ENCODE results near the gene DNAJC10. TPM values are rescaled to one million over a fixed set of nuclear protein-coding genes. Genes with fewer than 3 reads are reported as not detected.

DNAJC10 gene
- total and polyA plus RNA-seq, 9 of the 15 experiments (the other 6 are each of a cell fraction or from before 2014, with no cell fraction given): 9.8 to 77.7 (median 57.3) TPM

DNA sequence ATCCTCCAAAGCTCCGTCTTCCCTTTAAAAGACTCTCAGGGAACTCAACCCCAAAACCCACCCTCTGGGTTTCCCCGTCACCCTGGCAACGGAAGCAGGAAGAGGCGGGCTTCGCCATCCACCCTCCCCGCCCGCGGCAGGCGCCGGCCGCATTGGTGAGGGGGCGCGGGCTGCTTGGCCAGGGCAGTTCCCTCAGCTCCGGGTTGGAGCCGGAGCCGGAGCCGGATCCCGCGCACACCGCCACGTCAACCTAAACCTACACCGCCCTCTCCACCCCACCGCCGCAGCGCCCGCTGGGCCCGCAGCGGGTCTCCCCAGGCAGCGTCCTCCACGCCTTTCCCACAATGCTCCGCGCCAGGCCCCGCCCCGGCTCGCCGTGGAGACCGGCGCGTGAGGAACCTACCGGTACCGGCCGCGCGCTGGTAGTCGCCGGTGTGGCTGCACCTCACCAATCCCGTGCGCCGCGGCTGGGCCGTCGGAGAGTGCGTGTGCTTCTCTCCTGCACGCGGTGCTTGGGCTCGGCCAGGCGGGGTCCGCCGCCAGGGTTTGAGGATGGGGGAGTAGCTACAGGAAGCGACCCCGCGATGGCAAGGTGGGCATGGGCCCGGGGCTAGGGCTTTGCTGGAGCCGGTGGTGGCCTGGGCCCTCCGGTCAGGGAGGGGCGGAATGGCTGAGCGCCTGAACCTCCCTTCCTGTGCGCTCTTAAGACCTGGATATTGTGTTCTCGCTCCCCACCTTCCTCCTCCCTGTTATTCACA is at the start of gene DNAJC10 (continued):
- TF ChIP-seq SMARCB1 (IDR thresholded peaks at IDR 0.05; ENCODE audit: insufficient read length, low read depth): no peak
- peak; percentile 94 for TF ChIP-seq HMGN3 (IDR thresholded peaks at IDR 0.05; ENCODE audit: borderline replicate concordance, extremely low read depth, insufficient read length, low read depth, low read length)
- peak; percentile 79 for TF ChIP-seq EGR1 (conservative IDR thresholded peaks at IDR 0.05)
- TF ChIP-seq ZNF589 (CRISPR knock-in tag; IDR thresholded peaks at IDR 0.05; ENCODE audit: low read depth): no peak
- TF ChIP-seq TEAD1 (CRISPR knock-in tag; IDR thresholded peaks at IDR 0.05): peak in 1 of 2 experiments; percentile 89; a peak in 2 of 4 replicates
- TF ChIP-seq ZBTB7A (IDR thresholded peaks at IDR 0.05; ENCODE audit: borderline replicate concordance, control insufficient read depth, low read depth, low read length): peak; percentile 73; the same call in 1 of the 2 replicates
- no peak for TF ChIP-seq ZFPM2 (CRISPR knock-in tag; IDR thresholded peaks at IDR 0.05)
- TF ChIP-seq, protein P1, sequence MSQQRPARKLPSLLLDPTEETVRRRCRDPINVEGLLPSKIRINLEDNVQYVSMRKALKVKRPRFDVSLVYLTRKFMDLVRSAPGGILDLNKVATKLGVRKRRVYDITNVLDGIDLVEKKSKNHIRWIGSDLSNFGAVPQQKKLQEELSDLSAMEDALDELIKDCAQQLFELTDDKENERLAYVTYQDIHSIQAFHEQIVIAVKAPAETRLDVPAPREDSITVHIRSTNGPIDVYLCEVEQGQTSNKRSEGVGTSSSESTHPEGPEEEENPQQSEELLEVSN (IDR thresholded peaks at IDR 0.05; ENCODE audit: borderline replicate concordance in 1 of 2, extremely low read depth in 1 of 2, insufficient read depth in 1 of 2, insufficient read length in 1 of 2, low read depth in 1 of 2, low read length in 1 of 2, poor library complexity in 1 of 2, severe bottlenecking in 1 of 2): peak; percentile 65 to 70
- TF ChIP-seq, protein P2, sequence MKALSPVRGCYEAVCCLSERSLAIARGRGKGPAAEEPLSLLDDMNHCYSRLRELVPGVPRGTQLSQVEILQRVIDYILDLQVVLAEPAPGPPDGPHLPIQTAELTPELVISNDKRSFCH (CRISPR knock-in tag; IDR thresholded peaks at IDR 0.05): no peak
- TF ChIP-seq, protein P2 (tag; IDR thresholded peaks at IDR 0.05): peak; percentile 69
- TF ChIP-seq NFIC (IDR thresholded peaks at IDR 0.05): peak; percentile 54
- TF ChIP-seq, protein P3, sequence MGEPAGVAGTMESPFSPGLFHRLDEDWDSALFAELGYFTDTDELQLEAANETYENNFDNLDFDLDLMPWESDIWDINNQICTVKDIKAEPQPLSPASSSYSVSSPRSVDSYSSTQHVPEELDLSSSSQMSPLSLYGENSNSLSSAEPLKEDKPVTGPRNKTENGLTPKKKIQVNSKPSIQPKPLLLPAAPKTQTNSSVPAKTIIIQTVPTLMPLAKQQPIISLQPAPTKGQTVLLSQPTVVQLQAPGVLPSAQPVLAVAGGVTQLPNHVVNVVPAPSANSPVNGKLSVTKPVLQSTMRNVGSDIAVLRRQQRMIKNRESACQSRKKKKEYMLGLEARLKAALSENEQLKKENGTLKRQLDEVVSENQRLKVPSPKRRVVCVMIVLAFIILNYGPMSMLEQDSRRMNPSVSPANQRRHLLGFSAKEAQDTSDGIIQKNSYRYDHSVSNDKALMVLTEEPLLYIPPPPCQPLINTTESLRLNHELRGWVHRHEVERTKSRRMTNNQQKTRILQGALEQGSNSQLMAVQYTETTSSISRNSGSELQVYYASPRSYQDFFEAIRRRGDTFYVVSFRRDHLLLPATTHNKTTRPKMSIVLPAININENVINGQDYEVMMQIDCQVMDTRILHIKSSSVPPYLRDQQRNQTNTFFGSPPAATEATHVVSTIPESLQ (CRISPR knock-in tag; IDR thresholded peaks at IDR 0.05): no peak
- TF ChIP-seq, protein P4, sequence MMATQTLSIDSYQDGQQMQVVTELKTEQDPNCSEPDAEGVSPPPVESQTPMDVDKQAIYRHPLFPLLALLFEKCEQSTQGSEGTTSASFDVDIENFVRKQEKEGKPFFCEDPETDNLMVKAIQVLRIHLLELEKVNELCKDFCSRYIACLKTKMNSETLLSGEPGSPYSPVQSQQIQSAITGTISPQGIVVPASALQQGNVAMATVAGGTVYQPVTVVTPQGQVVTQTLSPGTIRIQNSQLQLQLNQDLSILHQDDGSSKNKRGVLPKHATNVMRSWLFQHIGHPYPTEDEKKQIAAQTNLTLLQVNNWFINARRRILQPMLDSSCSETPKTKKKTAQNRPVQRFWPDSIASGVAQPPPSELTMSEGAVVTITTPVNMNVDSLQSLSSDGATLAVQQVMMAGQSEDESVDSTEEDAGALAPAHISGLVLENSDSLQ (IDR thresholded peaks at IDR 0.05): no peak
- TF ChIP-seq MYC (IDR thresholded peaks at IDR 0.05; ENCODE audit: low read depth, low read length): peak; percentile 86
- TF ChIP-seq MYC (CRISPR knock-in tag; IDR thresholded peaks at IDR 0.05; ENCODE audit: borderline replicate concordance, low read depth): no peak
- TF ChIP-seq, protein P5, sequence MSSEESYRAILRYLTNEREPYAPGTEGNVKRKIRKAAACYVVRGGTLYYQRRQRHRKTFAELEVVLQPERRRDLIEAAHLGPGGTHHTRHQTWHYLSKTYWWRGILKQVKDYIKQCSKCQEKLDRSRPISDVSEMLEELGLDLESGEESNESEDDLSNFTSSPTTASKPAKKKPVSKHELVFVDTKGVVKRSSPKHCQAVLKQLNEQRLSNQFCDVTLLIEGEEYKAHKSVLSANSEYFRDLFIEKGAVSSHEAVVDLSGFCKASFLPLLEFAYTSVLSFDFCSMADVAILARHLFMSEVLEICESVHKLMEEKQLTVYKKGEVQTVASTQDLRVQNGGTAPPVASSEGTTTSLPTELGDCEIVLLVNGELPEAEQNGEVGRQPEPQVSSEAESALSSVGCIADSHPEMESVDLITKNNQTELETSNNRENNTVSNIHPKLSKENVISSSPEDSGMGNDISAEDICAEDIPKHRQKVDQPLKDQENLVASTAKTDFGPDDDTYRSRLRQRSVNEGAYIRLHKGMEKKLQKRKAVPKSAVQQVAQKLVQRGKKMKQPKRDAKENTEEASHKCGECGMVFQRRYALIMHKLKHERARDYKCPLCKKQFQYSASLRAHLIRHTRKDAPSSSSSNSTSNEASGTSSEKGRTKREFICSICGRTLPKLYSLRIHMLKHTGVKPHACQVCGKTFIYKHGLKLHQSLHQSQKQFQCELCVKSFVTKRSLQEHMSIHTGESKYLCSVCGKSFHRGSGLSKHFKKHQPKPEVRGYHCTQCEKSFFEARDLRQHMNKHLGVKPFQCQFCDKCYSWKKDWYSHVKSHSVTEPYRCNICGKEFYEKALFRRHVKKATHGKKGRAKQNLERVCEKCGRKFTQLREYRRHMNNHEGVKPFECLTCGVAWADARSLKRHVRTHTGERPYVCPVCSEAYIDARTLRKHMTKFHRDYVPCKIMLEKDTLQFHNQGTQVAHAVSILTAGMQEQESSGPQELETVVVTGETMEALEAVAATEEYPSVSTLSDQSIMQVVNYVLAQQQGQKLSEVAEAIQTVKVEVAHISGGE (CRISPR knock-in tag; IDR thresholded peaks at IDR 0.05): peak in 1 of 3 experiments; percentile 87; a peak in 2 of 6 replicates
